GM23248 (cell line): Measurements from ENCODE around the gene CYB5A. TPM values are rescaled to one million over a fixed set of nuclear protein-coding genes. Genes with fewer than 3 reads are reported as not detected.

ENCODE experiments used
- DNase-seq: peaks from one replicate; pipeline ENCODE4 v3.0.0-alpha.2; 2015
- H2AFZ ChIP-seq: fragments of 200-600 bp; sonication (generic); 2 replicates; pipeline ENCODE4 v1.6.1; 2016; ENCODE audit warnings: antibody characterized with exemption
- H3F3A ChIP-seq: fragments of 200-600 bp; sonication (generic); 2 replicates; pipeline ENCODE4 v1.6.1; 2016; ENCODE audit warnings: mild to moderate bottlenecking, antibody characterized with exemption, mixed run types; ENCODE audit not compliant: insufficient read depth
- H3K27ac ChIP-seq: fragments of 200-600 bp; sonication (generic); 2 replicates; pipeline ENCODE4 v1.5.1; 2016; ENCODE audit warnings: mild to moderate bottlenecking
- H3K27me3 ChIP-seq: fragments of 200-600 bp; sonication (generic); replicated peaks from 2 replicates; pipeline ENCODE4 v1.6.1; 2016; ENCODE audit warnings: mild to moderate bottlenecking; ENCODE audit not compliant: insufficient read depth
- H3K36me3 ChIP-seq: fragments of 200-600 bp; sonication (generic); 2 replicates; pipeline ENCODE4 v1.6.1; 2016; ENCODE audit warnings: low read depth, mild to moderate bottlenecking
- H3K4me1 ChIP-seq: fragments of 200-600 bp; sonication (generic); 2 replicates; pipeline ENCODE4 v1.6.1; 2016; ENCODE audit warnings: mild to moderate bottlenecking; ENCODE audit not compliant: insufficient read depth
- H3K4me2 ChIP-seq: fragments of 200-600 bp; sonication (generic); one replicate; pipeline ENCODE4 v1.6.1; 2016; ENCODE audit warnings: mild to moderate bottlenecking; ENCODE audit not compliant: unreplicated experiment
- H3K4me3 ChIP-seq: fragments of 200-600 bp; sonication (generic); 2 replicates; pipeline ENCODE4 v1.5.1; 2016; ENCODE audit warnings: mild to moderate bottlenecking
- H3K79me2 ChIP-seq: fragments of 200-600 bp; sonication (generic); 2 replicates; pipeline ENCODE4 v1.6.1; 2016; ENCODE audit warnings: mild to moderate bottlenecking; ENCODE audit not compliant: insufficient read depth
- H3K9ac ChIP-seq: fragments of 200-600 bp; sonication (generic); 2 replicates; pipeline ENCODE4 v1.6.1; 2016; ENCODE audit warnings: mild to moderate bottlenecking
- H3K9me2 ChIP-seq: fragments of 200-600 bp; sonication (generic); 2 replicates; pipeline ENCODE4 v1.6.1; 2016; ENCODE audit warnings: mixed run types, mild to moderate bottlenecking, moderate library complexity; ENCODE audit not compliant: insufficient read depth
- H3K9me3 ChIP-seq: fragments of 200-600 bp; sonication (generic); one replicate; pipeline ENCODE4 v1.6.1; 2017; ENCODE audit warnings: low read depth
- H4K20me1 ChIP-seq: fragments of 200-600 bp; sonication (generic); 2 replicates; pipeline ENCODE4 v1.6.0; 2016; ENCODE audit not compliant: insufficient read depth
- EZH2 ChIP-seq: fragments of 200-600 bp; sonication (generic); IDR thresholded peaks from 2 replicates; pipeline ENCODE4 v1.6.1; 2018; ENCODE audit warnings: antibody characterized with exemption, mild to moderate bottlenecking; ENCODE audit not compliant: insufficient read depth, poor library complexity, severe bottlenecking
- EZH2phosphoT487 ChIP-seq: fragments of 200-600 bp; sonication (generic); IDR thresholded peaks from 2 replicates; pipeline ENCODE4 v1.6.1; 2018; ENCODE audit warnings: antibody characterized with exemption, moderate library complexity, mild to moderate bottlenecking, low read depth; ENCODE audit not compliant: insufficient read depth
- WGBS, 2 experiments: methylation state at CpG; one replicate each; pipeline ENCODE4 v1.1.6; 2015 to 2017; ENCODE audit warnings: low lambda C conversion rate in 2 of 2, low coverage in 1 of 2; ENCODE audit errors: missing lambda C conversion rate in 2 of 2; 5-methylcytosine and 5-hydroxymethylcytosine counted together
- in situ Hi-C: fragments of 300-500 bp; cut with MboI; formaldehyde crosslinking; loops from 2 replicates; pipeline ENCODE4 v1.15.0; 2020
- polyA plus RNA-seq: library from polyadenylated mRNA; unstranded; fragments of >200 nt; fragmentation: Nextera tagmentation; extraction: Ambion mirVana; gene quantifications from 2 replicates; pipeline ENCODE4 v1.2.1, GENCODE V29; 2016
- total RNA-seq: library from RNA; depleted of rRNA; stranded (reverse); fragments of >200 nt; shearing (Covaris generic); gene quantifications from 2 replicates; pipeline ENCODE4 v1.2.3, GENCODE V29; 2014

CYB5A gene
- total and polyA plus RNA-seq, 2 experiments from 2014 or later, result 55.0 to 117 TPM

DNA sequence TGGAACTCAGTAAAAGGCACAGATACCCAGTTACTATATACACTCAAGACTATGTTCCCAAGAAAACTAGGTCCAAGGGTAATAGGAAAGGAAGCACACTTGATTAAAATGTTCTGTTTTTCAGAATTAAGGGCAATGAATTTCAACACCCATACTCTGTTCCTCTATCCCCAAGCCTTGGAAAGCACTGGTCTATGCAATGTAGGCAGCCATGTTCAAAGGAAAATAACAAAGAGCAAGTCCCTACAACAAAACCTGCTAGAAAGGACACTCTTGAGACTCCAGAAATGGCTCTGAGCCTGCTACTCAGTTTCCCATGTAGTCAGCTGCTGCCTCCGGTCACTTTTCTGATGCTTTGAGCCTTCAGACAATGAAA is 6.8 kb downstream of the CYB5A start:
- H3K27ac ChIP-seq, result no peak overlapping the region
- in situ Hi-C loops, result no loop called here

DNA sequence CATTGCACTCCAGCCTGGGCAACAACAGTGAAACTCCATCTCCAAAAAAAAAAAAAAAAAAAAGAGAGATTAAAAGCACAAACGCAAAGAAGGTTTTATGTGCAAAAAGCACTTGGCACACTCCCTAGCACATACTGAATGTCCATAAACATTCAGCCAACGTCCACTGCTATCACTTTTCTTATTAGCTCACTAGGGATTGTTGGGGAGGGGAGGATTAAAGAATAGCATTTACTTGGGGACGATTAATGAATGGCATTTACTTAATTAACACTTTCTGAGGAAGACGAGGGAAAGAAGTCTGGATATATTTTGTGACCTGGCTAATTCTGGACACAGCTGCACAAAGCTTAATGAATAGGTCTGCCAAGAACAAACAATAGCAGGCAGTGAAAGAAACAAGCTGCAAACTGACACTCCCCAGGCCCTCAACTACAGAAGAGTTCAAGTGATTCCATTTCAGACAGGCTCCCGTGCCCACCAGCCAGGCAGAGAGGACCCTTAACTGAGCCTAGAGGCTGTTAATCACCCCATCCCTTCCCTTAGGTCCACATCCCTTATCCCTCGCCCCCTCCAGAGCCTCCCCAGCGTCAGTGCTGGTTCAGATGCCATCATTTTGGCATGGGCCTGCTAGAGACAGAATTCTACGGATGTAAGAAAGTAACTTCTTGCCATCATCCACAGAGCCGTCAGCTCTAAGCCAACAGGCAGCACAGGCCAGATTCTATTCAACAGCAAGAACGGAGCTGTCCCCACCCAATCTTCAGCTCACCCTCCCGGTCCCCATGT is 7.4 kb downstream of the CYB5A start:
- no peak for TF ChIP-seq EZH2phosphoT487
- no peak for TF ChIP-seq EZH2
- 51 to 53% methylated on average over 11 of the region's 11 CpGs for WGBS, 2 experiments
- H3K27me3 ChIP-seq, result no peaks in the 10 kb centered on the region
- peaks cover 18% of the 10 kb centered on the region; the same call in 1 of the 2 replicates for H3F3A ChIP-seq
- no peak overlapping the region for H2AFZ ChIP-seq
- H3K4me1 ChIP-seq, result peaks cover 14% of the 10 kb centered on the region
- no peaks in the 10 kb centered on the region for H3K36me3 ChIP-seq
- H3K4me2 ChIP-seq, result no peak overlapping the region
- no peaks in the 10 kb centered on the region for H3K9me3 ChIP-seq
- DNase-seq, result no peak
- H3K9ac ChIP-seq, result no peak overlapping the region
- in situ Hi-C loops, result no loop called here
- H3K27ac ChIP-seq, result no peak overlapping the region
- H4K20me1 ChIP-seq, result no peaks in the 10 kb centered on the region
- H3K4me3 ChIP-seq, result no peak overlapping the region
- H3K79me2 ChIP-seq, result peaks cover 4% of the 10 kb centered on the region; the same call in 1 of the 2 replicates
- no peaks in the 10 kb centered on the region for H3K9me2 ChIP-seq

More for the DNA sequence above, 6.8 kb downstream of the CYB5A start:
- TF ChIP-seq EZH2 (no peak), EZH2phosphoT487 (no peak)
- Histone ChIP-seq H3K9me3 (no peaks in the 10 kb centered on the region), H2AFZ (no peak overlapping the region), H3K4me3 (no peak overlapping the region), H3K79me2 (peaks cover 4% of the 10 kb centered on the region; the same call in 1 of the 2 replicates), H3K4me1 (peaks cover 20% of the 10 kb centered on the region), H3K4me2 (no peak overlapping the region), H3K9ac (no peak overlapping the region), H3K27me3 (no peaks in the 10 kb centered on the region), H3K36me3 (no peaks in the 10 kb centered on the region), H3K9me2 (no peaks in the 10 kb centered on the region), H4K20me1 (no peaks in the 10 kb centered on the region), H3F3A (peaks cover 24% of the 10 kb centered on the region; the same call in 1 of the 2 replicates)
- no peak for DNase-seq
- 95 to 100% methylated on average over 1 of the region's 1 CpG for WGBS, 2 experiments

DNA sequence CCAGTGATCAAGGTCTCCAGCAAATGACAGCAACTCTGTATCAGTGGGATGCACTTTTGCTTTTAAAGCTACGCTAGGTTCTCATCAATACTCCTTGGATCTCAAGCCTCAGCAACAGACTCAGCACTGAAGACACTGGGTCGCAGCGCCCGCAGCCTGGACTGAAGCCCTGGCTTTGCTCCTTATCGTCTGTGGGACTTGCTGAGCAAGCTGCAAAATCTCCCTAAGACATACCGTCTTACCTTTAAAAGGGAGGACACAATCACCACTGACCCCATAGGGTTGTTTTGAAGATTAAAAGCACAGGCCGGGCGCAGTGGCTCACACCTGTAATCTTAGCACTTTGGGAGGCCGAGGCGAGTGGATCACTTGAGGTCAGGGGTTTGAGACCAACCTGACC is 8.1 kb downstream of the CYB5A start:
- in situ Hi-C loops, result no loop called here
- no peaks in the 10 kb centered on the region for H3K36me3 ChIP-seq
- no peak overlapping the region for H2AFZ ChIP-seq
- H3K27me3 ChIP-seq, result no peaks in the 10 kb centered on the region
- H3K27ac ChIP-seq, result no peak overlapping the region
- 76 to 81% methylated on average over 10 of the region's 10 CpGs for WGBS, 2 experiments
- peaks cover 4% of the 10 kb centered on the region; the same call in 1 of the 2 replicates for H3K79me2 ChIP-seq
- peaks cover 10% of the 10 kb centered on the region; the same call in 1 of the 2 replicates for H3F3A ChIP-seq
- H3K4me3 ChIP-seq, result no peak overlapping the region
- no peak for DNase-seq
- no peaks in the 10 kb centered on the region for H4K20me1 ChIP-seq
- TF ChIP-seq EZH2 (no peak), EZH2phosphoT487 (no peak)
- no peaks in the 10 kb centered on the region for H3K9me2 ChIP-seq
- no peaks in the 10 kb centered on the region for H3K9me3 ChIP-seq
- H3K9ac ChIP-seq, result no peak overlapping the region
- H3K4me2 ChIP-seq, result no peak overlapping the region
- H3K4me1 ChIP-seq, result peaks cover 7% of the 10 kb centered on the region

DNA sequence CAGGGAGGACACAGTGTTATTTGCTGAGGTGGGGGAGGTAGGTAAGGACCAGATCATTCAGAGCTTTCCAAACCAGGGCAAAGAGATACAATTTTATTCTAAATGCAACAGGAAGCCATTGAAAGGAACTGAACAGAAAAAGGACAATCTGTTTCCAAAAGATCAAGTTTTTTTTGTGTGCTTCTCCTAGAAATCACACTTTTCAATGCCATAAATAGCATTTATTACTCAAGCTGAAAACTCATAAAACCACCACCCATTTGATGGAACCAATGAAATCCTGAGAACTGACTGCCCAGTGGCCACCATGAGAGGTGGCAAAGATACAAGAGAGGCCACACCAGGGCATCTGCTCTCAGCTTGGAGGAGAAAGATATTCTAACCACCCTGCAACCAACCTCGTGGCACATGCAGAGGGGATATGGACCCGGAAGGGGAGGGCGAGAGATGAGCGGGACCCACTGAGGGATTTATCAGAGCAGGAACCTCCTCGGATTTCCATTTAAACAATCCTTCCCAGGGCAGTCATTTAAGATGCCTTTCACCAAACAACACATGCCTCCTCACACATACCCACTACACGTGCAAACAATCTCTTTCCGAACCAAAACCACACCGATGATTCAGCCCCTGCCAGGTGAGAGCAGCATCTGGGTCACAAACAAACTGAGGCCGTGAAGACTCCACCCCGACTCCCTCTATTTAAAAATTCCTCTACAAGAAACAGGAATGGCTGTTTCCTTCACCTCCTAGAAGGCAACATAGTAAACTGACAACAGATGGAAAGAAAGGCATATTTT is 8.8 kb downstream of the CYB5A start:
- DNase-seq, result no peak
- 47 to 56% methylated on average over 10 of the region's 10 CpGs for WGBS, 2 experiments
- in situ Hi-C loops, result no loop called here

More for the DNA sequence above, 8.8 kb downstream of the CYB5A start:
- H3K4me1 ChIP-seq, result 0 out of 2 replicates have a peak, but pooled peaks cover 3% of the 10 kb centered on the region
- H3K79me2 ChIP-seq, result peaks cover 4% of the 10 kb centered on the region; the same call in 1 of the 2 replicates
- no peaks in the 10 kb centered on the region for H3K9me3 ChIP-seq
- H3K36me3 ChIP-seq, result no peaks in the 10 kb centered on the region
- TF ChIP-seq EZH2phosphoT487 (no peak), EZH2 (no peak)
- H3K9me2 ChIP-seq, result no peaks in the 10 kb centered on the region
- H3K4me2 ChIP-seq, result no peak overlapping the region
- no peak overlapping the region for H3K9ac ChIP-seq
- 0 out of 2 replicates have a peak, but pooled peaks cover 3% of the 10 kb centered on the region for H3F3A ChIP-seq
- H4K20me1 ChIP-seq, result no peaks in the 10 kb centered on the region
- H2AFZ ChIP-seq, result no peak overlapping the region
- H3K4me3 ChIP-seq, result no peak overlapping the region
- no peaks in the 10 kb centered on the region for H3K27me3 ChIP-seq
- no peak overlapping the region for H3K27ac ChIP-seq
